Measurements from ENCODE around the gene MYEOV.
A peak's percentile ranks its signal among the peaks of the same experiment; 100 is the strongest.

Gene MYEOV

GRCh38 chr11:69319255-69320106 is 25.5 kb downstream of the MYEOV start:
- no peak for DNase-seq

GRCh38 chr11:69320326-69320725 is 26.4 kb downstream of the MYEOV start:
- no peak for DNase-seq

- DNase-seq: no peak
These were observed 27.1 kb downstream of the MYEOV start for GRCh38 chr11:69320756-69321741.

GRCh38 chr11:69321877-69322361 is 28.0 kb downstream of the MYEOV start:
- no peak for DNase-seq

GRCh38 chr11:69325446-69325845 is 31.5 kb downstream of the MYEOV start:
- DNase-seq: peak; percentile 6

- DNase-seq: peak; percentile 1
These were observed 32.8 kb downstream of the MYEOV start for GRCh38 chr11:69326622-69327219.

GRCh38 chr11:69327741-69328191 is 33.8 kb downstream of the MYEOV start:
- DNase-seq: peak; percentile 10

- peak; percentile 7 for DNase-seq
These were observed 34.3 kb downstream of the MYEOV start for GRCh38 chr11:69328231-69328630.

- no peak for DNase-seq
These were observed 35.6 kb downstream of the MYEOV start for GRCh38 chr11:69329581-69329980.

- DNase-seq: no peak
These were observed 36.4 kb downstream of the MYEOV start for GRCh38 chr11:69330330-69330729.

- peak; percentile 3 for DNase-seq
These were observed 39.3 kb downstream of the MYEOV start for GRCh38 chr11:69333149-69333710.

GRCh38 chr11:69333879-69334278 is 39.9 kb downstream of the MYEOV start:
- peak; percentile 25 for DNase-seq

GRCh38 chr11:69335007-69335780 is 41.2 kb downstream of the MYEOV start:
- peak; percentile 3 for DNase-seq

- peak; percentile 10 for DNase-seq
These were observed 41.9 kb downstream of the MYEOV start for GRCh38 chr11:69335781-69336405.

- DNase-seq: peak; percentile 11
These were observed 43.3 kb downstream of the MYEOV start for GRCh38 chr11:69337211-69337721.

- peak; percentile 8 for DNase-seq
These were observed 45.2 kb downstream of the MYEOV start for GRCh38 chr11:69339041-69339733.

GRCh38 chr11:69339983-69340565 is 46.1 kb downstream of the MYEOV start:
- no peak for DNase-seq

- DNase-seq: no peak
These were observed 48.8 kb downstream of the MYEOV start for GRCh38 chr11:69342588-69343330.

Measured in femur (tissue), 1 donor.